Colonic mucosa (tissue), 4 donors: Measurements from ENCODE around the gene CAPN10. TPM values are rescaled to one million over a fixed set of nuclear protein-coding genes. Genes with fewer than 3 reads are reported as not detected.

Experiments used
- DNase-seq: peaks from one replicate; pipeline ENCODE4 v3.0.0-alpha.2; 2020
- H3K27ac ChIP-seq: fragments of 200-600 bp; one replicate; pipeline ENCODE4 v1.8.0; 2021
- H3K27me3 ChIP-seq: fragments of 200-600 bp; one replicate; pipeline ENCODE4 v1.8.0; 2021
- H3K36me3 ChIP-seq: fragments of 200-600 bp; one replicate; pipeline ENCODE4 v1.8.0; 2021
- H3K4me1 ChIP-seq: fragments of 200-600 bp; one replicate; pipeline ENCODE4 v1.8.0; 2021; ENCODE audit warnings: mild to moderate bottlenecking
- H3K4me3 ChIP-seq: fragments of 200-600 bp; one replicate; pipeline ENCODE4 v1.8.0; 2021
- H3K9ac ChIP-seq, 2 donors: one replicate each; pipeline ENCODE4 v1.7.0; 2013; ENCODE audit warnings: control low read depth in 2 of 2, low read depth in 2 of 2, low read length in 2 of 2
- H3K9me3 ChIP-seq: fragments of 200-600 bp; one replicate; pipeline ENCODE4 v1.8.0; 2021
- intact Hi-C: fragments of 100-400 bp; cut with DNase I; formaldehyde crosslinking; loops from one replicate; pipeline ENCODE4 v1.14.1; 2022
- total RNA-seq, 2 donors: library from RNA; stranded (reverse); fragmentation: NEBNext Ultra II Directional in 1 of 2; extraction: Animal tissue kit (Norgen Biotek cat#: 25700) in 1 of 2; gene quantifications; one replicate each; pipeline ENCODE4 v1.2.1, GENCODE V29; 2021
- TF ChIP-seq, protein P1 (sequence below): fragments of 200-600 bp; IDR thresholded peaks from one replicate; pipeline ENCODE4 v1.8.0; 2022; ENCODE audit warnings: antibody characterized with exemption, mild to moderate bottlenecking
- donor health status: healthy.
- donor health status: DM: no; HTN: no; CAD: no.
- donor health status: DM: no; HTN: no; CAD: no.

CAPN10 gene
- total RNA-seq, 2 donors from 2014 or later: 29.1 to 47.8 TPM

DNA sequence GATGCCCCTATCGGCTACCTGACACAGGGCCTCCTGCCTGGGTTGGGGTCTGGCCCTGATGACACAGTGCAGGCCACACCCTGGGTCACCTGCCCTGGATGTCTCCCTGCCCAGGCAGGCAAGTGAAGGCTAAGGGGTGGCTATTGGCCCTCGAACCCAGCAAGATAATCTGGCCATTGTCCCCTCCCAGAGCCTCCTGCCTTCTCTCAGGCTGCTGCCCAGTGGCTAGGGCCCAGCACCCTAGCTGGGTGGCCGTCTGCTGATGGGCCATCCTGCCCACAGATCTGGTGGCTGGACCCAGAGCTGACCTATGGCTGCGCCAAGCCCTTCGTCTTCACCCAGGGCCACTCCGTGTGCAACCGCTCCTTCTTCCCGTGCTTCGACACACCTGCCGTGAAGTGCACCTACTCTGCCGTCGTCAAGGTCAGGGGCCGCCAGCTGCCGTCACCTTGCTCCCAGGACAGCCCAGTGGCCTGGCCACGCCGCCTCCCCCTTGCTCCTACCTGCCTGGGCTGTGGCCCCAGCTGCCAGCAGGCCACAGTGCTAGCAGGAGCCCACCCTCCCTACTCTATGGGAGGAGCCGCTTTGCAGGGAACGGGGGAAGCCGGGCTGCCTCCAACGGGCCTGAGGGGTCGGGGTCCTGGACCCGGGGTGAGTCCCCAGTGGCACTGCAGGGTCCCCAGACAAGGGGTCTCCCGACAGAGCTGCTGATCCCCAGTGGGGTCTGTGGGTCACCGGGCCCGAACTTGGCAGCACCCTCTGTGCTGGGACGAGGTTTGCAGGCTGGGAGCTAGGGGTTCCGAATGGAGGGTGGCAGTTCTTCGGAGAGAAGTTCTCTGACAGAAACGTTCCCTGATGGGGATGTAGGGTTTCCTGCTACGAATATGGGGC lies 14.1 kb upstream of the CAPN10 start:
- DNase-seq: no peak
- Histone ChIP-seq H3K4me3 (no peak overlapping the region), H3K27me3 (no peaks in the 10 kb centered on the region), H3K27ac (no peak overlapping the region), H3K36me3 (peaks cover 6% of the 10 kb centered on the region), H3K9me3 (no peaks in the 10 kb centered on the region), H3K9ac (no peak overlapping the region), H3K4me1 (peaks cover 21% of the 10 kb centered on the region)
- TF ChIP-seq, protein P1, sequence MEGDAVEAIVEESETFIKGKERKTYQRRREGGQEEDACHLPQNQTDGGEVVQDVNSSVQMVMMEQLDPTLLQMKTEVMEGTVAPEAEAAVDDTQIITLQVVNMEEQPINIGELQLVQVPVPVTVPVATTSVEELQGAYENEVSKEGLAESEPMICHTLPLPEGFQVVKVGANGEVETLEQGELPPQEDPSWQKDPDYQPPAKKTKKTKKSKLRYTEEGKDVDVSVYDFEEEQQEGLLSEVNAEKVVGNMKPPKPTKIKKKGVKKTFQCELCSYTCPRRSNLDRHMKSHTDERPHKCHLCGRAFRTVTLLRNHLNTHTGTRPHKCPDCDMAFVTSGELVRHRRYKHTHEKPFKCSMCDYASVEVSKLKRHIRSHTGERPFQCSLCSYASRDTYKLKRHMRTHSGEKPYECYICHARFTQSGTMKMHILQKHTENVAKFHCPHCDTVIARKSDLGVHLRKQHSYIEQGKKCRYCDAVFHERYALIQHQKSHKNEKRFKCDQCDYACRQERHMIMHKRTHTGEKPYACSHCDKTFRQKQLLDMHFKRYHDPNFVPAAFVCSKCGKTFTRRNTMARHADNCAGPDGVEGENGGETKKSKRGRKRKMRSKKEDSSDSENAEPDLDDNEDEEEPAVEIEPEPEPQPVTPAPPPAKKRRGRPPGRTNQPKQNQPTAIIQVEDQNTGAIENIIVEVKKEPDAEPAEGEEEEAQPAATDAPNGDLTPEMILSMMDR: no peak
- intact Hi-C loops: no loop called here

DNA sequence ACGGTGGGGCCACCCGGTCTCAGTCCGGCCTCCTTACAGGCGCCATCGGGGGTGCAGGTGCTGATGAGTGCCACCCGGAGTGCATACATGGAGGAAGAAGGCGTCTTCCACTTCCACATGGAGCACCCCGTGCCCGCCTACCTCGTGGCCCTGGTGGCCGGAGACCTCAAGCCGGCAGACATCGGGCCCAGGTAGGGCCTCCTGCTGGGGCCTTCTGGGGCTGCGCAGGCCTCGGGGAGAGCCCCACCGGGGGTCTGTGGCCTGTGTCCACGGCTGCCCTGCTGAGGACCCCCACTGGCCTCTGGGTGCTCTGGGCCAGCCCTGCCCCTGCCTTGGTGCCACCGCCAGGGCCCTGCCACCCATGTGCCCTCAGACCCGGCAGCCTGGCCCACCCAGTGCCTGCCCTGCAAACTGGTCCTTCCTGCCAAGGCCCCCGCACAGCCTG lies 13.4 kb upstream of the CAPN10 start:
- Histone ChIP-seq H3K36me3 (peaks cover 6% of the 10 kb centered on the region), H3K4me3 (no peak overlapping the region), H3K27ac (no peak overlapping the region), H3K27me3 (no peaks in the 10 kb centered on the region), H3K4me1 (peaks cover 20% of the 10 kb centered on the region), H3K9me3 (no peaks in the 10 kb centered on the region), H3K9ac (no peak overlapping the region)
- no peak for DNase-seq
- TF ChIP-seq, protein P1: no peak
- intact Hi-C loops: no loop called here

DNA sequence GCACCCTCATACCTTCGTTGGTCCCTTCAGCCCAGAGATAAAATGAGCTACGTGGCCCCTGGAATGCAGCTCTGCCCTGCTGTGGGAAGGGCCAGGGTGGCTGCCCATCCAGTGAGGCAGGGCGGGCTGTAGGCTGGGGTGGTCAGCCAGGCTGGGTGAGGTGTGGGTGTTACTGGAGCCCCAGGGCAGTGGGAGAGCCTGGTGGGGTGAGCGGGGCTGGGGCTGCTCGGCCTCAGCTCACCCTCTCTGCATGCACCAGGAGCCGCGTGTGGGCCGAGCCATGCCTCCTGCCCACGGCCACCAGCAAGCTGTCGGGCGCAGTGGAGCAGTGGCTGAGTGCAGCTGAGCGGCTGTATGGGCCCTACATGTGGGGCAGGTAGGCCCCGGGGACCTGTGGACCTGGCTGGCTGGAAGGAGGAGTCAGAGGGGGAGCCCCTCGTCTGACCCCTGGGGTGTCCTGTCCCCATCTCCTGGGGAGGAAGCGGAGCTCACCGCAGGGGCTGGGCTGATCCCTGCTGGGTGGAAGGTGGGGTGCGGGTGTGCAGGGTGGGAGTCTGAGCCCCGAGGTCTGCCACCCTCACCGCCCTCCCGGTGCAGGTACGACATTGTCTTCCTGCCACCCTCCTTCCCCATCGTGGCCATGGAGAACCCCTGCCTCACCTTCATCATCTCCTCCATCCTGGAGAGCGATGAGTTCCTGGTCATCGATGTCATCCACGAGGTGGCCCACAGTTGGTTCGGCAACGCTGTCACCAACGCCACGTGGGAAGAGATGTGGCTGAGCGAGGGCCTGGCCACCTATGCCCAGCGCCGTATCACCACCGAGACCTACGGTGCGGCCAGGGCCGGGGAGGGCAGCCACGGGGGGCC lies 12.8 kb upstream of the CAPN10 start:
- intact Hi-C loops: no loop called here
- Histone ChIP-seq H3K36me3 (peaks cover 6% of the 10 kb centered on the region), H3K27me3 (no peaks in the 10 kb centered on the region), H3K9ac (no peak overlapping the region), H3K4me1 (peaks cover 20% of the 10 kb centered on the region), H3K27ac (no peak overlapping the region), H3K4me3 (no peak overlapping the region), H3K9me3 (no peaks in the 10 kb centered on the region)
- no peak for DNase-seq
- TF ChIP-seq, protein P1: no peak

DNA sequence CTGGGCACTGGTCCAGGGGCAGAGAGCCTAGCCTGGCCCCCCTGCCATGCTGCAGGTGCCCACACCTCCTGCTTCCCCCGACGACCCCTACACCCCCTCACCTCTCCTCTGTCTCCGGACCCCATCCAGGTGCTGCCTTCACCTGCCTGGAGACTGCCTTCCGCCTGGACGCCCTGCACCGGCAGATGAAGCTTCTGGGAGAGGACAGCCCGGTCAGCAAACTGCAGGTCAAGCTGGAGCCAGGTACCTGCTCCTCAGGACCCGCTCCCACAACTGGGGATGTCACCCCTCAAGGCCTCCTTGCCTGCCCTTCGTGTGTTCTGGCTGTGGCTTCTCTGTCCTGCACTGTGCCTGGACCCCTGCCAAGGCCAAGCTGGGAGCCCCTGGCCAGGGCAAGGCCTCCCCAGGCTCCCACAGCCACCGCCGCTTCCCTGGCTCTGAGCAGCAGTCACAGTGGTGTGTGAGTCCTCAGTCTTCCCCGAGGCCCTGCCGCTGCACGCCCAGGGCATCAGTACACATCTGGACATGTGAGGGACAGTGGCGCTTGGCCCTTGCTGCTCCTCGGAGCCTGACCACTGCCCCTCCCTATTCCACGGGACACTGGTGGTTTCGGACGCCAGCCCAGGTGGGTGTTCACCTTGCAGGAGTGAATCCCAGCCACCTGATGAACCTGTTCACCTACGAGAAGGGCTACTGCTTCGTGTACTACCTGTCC lies 12.0 kb upstream of the CAPN10 start:
- Histone ChIP-seq H3K27ac (no peak overlapping the region), H3K4me1 (peaks cover 21% of the 10 kb centered on the region), H3K27me3 (no peaks in the 10 kb centered on the region), H3K9ac (no peak overlapping the region), H3K9me3 (no peaks in the 10 kb centered on the region), H3K4me3 (no peak overlapping the region), H3K36me3 (peaks cover 6% of the 10 kb centered on the region)
- intact Hi-C loops: no loop called here
- no peak for DNase-seq
- TF ChIP-seq, protein P1: no peak
